ENCODE measurements around the gene MYL7. TPM values are rescaled to one million over a fixed set of nuclear protein-coding genes. Genes with fewer than 3 reads are reported as not detected.

The MYL7 gene
- total RNA-seq, 4 donors from 2014 or later, result not detected

GRCh38 chr7:44149571-44150465 is 8.7 kb upstream of the MYL7 start:
- no peaks in the 10 kb centered on the region for H3K36me3 ChIP-seq
- intact Hi-C loops (cut with DNase I), result no loop called here
- TF ChIP-seq POLR2A (IDR thresholded peaks at IDR 0.05) (no peak), CTCF (IDR thresholded peaks at IDR 0.05) (no peak)
- no peak overlapping the region for H3K27ac ChIP-seq
- no peaks in the 10 kb centered on the region for H3K27me3 ChIP-seq
- no peak for DNase-seq
- WGBS, 2 donors, result 85 to 87% methylated on average over 11 to 17 of the region's 18 CpGs
- no peaks in the 10 kb centered on the region for H3K9me3 ChIP-seq
- peaks cover 8 to 12% of the 10 kb centered on the region in 2 donors for H3K4me1 ChIP-seq
- H3K4me3 ChIP-seq (replicated peaks in 1 of 3), result no peak overlapping the region

- DNase-seq, result no peak
- no peaks in the 10 kb centered on the region for H3K9me3 ChIP-seq
- no peaks in the 10 kb centered on the region for H3K36me3 ChIP-seq
- WGBS, 2 donors, result 84 to 89% methylated on average over 9 of the region's 9 CpGs
- intact Hi-C loops (cut with DNase I), result no loop called here
- peaks cover 8 to 12% of the 10 kb centered on the region in 2 donors for H3K4me1 ChIP-seq
- TF ChIP-seq CTCF (IDR thresholded peaks at IDR 0.05) (no peak), POLR2A (IDR thresholded peaks at IDR 0.05) (no peak)
- H3K27me3 ChIP-seq, result no peaks in the 10 kb centered on the region
- no peak overlapping the region for H3K27ac ChIP-seq
- no peak overlapping the region for H3K4me3 ChIP-seq (replicated peaks in 1 of 3)
Observed at GRCh38 chr7:44148961-44149536, 7.9 kb upstream of the MYL7 start.

- Histone ChIP-seq H3K4me1 (peaks cover 8 to 12% of the 10 kb centered on the region in 2 donors), H3K27me3 (no peaks in the 10 kb centered on the region), H3K36me3 (no peaks in the 10 kb centered on the region), H3K4me3 (replicated peaks in 1 of 3) (no peak overlapping the region), H3K9me3 (no peaks in the 10 kb centered on the region), H3K27ac (no peak overlapping the region)
- WGBS, 2 donors, result 92% methylated on average over 2 of the region's 2 CpGs
- intact Hi-C loops (cut with DNase I), result no loop called here
- TF ChIP-seq CTCF (IDR thresholded peaks at IDR 0.05) (no peak), POLR2A (IDR thresholded peaks at IDR 0.05) (no peak)
- no peak for DNase-seq
Observed at GRCh38 chr7:44148166-44148565, 7.0 kb upstream of the MYL7 start.

GRCh38 chr7:44147026-44147991 is 6.2 kb upstream of the MYL7 start:
- 80 to 84% methylated on average over 18 to 33 of the region's 33 CpGs for WGBS, 2 donors
- no peak overlapping the region for H3K27ac ChIP-seq
- no peaks in the 10 kb centered on the region for H3K9me3 ChIP-seq
- no peak overlapping the region for H3K4me3 ChIP-seq (replicated peaks in 1 of 3)
- H3K4me1 ChIP-seq, result peaks cover 8 to 12% of the 10 kb centered on the region in 2 donors
- DNase-seq, result no peak
- no peaks in the 10 kb centered on the region for H3K36me3 ChIP-seq
- intact Hi-C loops (cut with DNase I), result no loop called here
- TF ChIP-seq POLR2A (IDR thresholded peaks at IDR 0.05) (no peak), CTCF (IDR thresholded peaks at IDR 0.05) (no peak)
- no peaks in the 10 kb centered on the region for H3K27me3 ChIP-seq

All from thyroid gland (tissue), 4 donors.